ENCODE data around the gene SPRR4. TPM values are rescaled to one million over a fixed set of nuclear protein-coding genes. Genes with fewer than 3 reads are reported as not detected.

SPRR4 gene, protein sequence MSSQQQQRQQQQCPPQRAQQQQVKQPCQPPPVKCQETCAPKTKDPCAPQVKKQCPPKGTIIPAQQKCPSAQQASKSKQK
- not detected for total RNA-seq

GRCh38 chr1:152970495-152970894 is at the start of gene SPRR4:
Gene SPRR4 (plus strand): TSS chr1:152970648. CDS start chr1:152971891, 1,243 bp downstream.
- Histone ChIP-seq H3K4me1 (no peaks in the 10 kb centered on the region), H3K27ac (no peak within 1 kb of the TSS), H3K4me3 (no peak within 1 kb of the TSS), H3K9me3 (no peaks in the 10 kb centered on the region), H3K36me3 (no peaks in the 10 kb centered on the region), H3K27me3 (no peaks in the 10 kb centered on the region)
- no peak for DNase-seq
- no peak for TF ChIP-seq POLR2A (IDR thresholded peaks at IDR 0.05)
- TF ChIP-seq, protein P1, sequence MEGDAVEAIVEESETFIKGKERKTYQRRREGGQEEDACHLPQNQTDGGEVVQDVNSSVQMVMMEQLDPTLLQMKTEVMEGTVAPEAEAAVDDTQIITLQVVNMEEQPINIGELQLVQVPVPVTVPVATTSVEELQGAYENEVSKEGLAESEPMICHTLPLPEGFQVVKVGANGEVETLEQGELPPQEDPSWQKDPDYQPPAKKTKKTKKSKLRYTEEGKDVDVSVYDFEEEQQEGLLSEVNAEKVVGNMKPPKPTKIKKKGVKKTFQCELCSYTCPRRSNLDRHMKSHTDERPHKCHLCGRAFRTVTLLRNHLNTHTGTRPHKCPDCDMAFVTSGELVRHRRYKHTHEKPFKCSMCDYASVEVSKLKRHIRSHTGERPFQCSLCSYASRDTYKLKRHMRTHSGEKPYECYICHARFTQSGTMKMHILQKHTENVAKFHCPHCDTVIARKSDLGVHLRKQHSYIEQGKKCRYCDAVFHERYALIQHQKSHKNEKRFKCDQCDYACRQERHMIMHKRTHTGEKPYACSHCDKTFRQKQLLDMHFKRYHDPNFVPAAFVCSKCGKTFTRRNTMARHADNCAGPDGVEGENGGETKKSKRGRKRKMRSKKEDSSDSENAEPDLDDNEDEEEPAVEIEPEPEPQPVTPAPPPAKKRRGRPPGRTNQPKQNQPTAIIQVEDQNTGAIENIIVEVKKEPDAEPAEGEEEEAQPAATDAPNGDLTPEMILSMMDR (IDR thresholded peaks at IDR 0.05), result no peak

- TF ChIP-seq, protein P1 (IDR thresholded peaks at IDR 0.05), result no peak
- no peak for TF ChIP-seq POLR2A (IDR thresholded peaks at IDR 0.05)
- Histone ChIP-seq H3K9me3 (no peaks in the 10 kb centered on the region), H3K27me3 (no peaks in the 10 kb centered on the region), H3K27ac (no peak overlapping the region), H3K4me1 (no peaks in the 10 kb centered on the region), H3K4me3 (no peak overlapping the region), H3K36me3 (no peaks in the 10 kb centered on the region)
- no peak for DNase-seq
These were observed 46.3 kb upstream of the SPRR4 start for GRCh38 chr1:152924191-152924590.

GRCh38 chr1:152926091-152926490 is 44.4 kb upstream of the SPRR4 start:
- Histone ChIP-seq H3K27ac (no peak overlapping the region), H3K9me3 (no peaks in the 10 kb centered on the region), H3K36me3 (no peaks in the 10 kb centered on the region), H3K27me3 (no peaks in the 10 kb centered on the region), H3K4me3 (no peak overlapping the region), H3K4me1 (no peaks in the 10 kb centered on the region)
- TF ChIP-seq, protein P1 (IDR thresholded peaks at IDR 0.05), result peak in 3 of 6 experiments; percentile 11 to 22 (median 22)
- TF ChIP-seq POLR2A (IDR thresholded peaks at IDR 0.05), result no peak
- DNase-seq, result no peak

DNA sequence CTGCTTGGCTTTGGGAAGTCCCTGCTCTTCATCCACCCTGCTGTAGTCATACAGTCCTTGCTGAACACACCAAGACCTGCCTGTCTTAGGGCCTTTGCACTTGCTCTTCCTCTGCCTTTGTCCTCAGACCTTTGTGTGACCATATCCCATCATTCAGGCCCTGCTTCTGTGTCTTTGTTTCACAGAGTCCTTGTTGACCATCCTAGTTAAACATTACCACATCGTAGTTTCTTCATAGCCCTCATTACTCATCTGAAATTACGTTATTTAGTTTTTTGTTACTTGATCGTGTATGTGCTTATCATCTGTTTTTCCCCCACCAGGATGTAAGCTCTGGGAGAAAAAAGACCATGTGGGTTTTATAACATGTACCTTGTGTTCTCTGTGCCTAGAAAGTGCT is 41.8 kb upstream of the SPRR4 start:
- DNase-seq, result no peak
- TF ChIP-seq POLR2A (IDR thresholded peaks at IDR 0.05), result no peak
- TF ChIP-seq, protein P1 (IDR thresholded peaks at IDR 0.05), result no peak
- Histone ChIP-seq H3K9me3 (no peaks in the 10 kb centered on the region), H3K27me3 (no peaks in the 10 kb centered on the region), H3K36me3 (no peaks in the 10 kb centered on the region), H3K4me1 (no peaks in the 10 kb centered on the region), H3K4me3 (no peak overlapping the region), H3K27ac (no peak overlapping the region)

DNA sequence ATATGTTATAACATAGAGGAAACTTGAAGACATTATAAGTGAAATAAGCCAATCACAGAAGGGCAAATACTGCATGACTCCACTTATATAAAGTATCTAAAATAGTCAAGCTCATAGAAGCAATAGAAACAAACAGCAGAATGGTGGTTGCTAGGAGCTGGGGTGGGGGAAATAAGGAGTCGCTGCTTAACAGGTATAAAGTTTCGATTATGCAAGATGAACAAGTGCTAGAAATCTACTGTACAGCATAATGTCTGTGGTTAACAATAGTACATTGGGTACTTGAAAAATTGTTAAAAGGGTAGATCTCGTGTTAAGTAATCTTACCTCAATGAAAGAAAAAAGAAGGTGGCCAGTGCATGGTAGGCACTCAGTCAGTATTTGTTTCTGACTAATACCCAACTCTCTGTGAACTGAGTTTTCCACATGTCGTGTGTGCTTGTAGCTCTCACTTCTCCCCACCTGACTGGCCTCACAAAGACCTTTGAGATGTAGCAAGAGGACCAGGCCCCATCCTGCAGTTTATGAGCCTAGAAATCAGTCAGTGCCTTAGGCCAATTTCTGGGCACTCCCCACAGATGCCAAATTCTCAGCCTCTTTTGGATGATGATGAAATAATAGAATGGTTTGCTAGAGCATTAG is 38.2 kb upstream of the SPRR4 start:
- Histone ChIP-seq H3K4me3 (no peak overlapping the region), H3K9me3 (no peaks in the 10 kb centered on the region), H3K4me1 (no peaks in the 10 kb centered on the region), H3K27ac (no peak overlapping the region), H3K36me3 (no peaks in the 10 kb centered on the region), H3K27me3 (no peaks in the 10 kb centered on the region)
- no peak for DNase-seq
- TF ChIP-seq, protein P1 (IDR thresholded peaks at IDR 0.05), result no peak
- no peak for TF ChIP-seq POLR2A (IDR thresholded peaks at IDR 0.05)
